ENCODE results near the gene KRTAP10-8. TPM values are rescaled to one million over a fixed set of nuclear protein-coding genes. Genes with fewer than 3 reads are reported as not detected.

Gene KRTAP10-8
- total RNA-seq, 1 experiment from 2014 or later, result not detected

DNA sequence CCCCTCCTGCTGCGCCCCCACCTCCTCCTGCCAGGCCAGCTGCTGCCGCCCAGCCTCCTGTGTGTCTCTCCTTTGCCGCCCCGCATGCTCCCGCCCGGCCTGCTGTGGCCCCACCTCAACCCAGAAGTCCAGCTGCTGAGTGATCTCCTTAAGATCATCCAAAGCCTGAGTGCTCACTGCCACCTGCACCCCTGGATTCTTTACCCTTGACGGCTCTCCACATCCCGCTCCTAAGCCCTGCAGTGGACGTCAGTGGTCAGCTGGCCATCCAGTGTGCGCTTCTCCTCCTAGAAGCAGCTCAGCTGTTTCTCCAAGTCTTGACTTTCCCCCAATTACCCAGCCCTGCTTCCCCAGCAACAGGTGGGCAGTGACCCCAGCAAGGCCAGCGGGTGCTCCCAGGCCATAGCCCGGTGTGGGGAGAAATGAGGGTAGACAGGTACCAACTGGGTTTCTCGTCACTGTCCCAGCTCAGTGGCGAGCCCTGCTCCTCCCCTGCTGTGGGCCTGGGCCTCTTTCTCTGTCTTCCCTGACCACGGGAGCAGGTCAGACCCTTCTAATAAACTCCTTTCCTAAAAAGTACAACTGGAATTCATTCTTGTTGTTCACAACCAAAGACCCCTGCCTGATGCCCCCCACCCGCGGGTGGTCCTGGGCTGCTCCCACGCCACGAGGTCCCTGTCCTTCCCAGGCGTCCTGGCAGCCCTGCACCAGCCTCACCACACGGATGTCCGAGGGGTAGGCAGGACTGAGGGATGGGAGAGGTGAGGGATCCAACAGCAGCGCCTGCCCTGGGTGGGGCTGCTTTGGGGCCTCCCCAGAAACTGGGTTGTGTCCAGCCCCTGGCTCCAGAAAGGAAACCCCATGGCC lies 10.1 kb upstream of the KRTAP10-8 start (continued):
- TF ChIP-seq, protein P1, sequence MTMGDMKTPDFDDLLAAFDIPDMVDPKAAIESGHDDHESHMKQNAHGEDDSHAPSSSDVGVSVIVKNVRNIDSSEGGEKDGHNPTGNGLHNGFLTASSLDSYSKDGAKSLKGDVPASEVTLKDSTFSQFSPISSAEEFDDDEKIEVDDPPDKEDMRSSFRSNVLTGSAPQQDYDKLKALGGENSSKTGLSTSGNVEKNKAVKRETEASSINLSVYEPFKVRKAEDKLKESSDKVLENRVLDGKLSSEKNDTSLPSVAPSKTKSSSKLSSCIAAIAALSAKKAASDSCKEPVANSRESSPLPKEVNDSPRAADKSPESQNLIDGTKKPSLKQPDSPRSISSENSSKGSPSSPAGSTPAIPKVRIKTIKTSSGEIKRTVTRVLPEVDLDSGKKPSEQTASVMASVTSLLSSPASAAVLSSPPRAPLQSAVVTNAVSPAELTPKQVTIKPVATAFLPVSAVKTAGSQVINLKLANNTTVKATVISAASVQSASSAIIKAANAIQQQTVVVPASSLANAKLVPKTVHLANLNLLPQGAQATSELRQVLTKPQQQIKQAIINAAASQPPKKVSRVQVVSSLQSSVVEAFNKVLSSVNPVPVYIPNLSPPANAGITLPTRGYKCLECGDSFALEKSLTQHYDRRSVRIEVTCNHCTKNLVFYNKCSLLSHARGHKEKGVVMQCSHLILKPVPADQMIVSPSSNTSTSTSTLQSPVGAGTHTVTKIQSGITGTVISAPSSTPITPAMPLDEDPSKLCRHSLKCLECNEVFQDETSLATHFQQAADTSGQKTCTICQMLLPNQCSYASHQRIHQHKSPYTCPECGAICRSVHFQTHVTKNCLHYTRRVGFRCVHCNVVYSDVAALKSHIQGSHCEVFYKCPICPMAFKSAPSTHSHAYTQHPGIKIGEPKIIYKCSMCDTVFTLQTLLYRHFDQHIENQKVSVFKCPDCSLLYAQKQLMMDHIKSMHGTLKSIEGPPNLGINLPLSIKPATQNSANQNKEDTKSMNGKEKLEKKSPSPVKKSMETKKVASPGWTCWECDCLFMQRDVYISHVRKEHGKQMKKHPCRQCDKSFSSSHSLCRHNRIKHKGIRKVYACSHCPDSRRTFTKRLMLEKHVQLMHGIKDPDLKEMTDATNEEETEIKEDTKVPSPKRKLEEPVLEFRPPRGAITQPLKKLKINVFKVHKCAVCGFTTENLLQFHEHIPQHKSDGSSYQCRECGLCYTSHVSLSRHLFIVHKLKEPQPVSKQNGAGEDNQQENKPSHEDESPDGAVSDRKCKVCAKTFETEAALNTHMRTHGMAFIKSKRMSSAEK (CRISPR knock-in tag; IDR thresholded peaks at IDR 0.05; ENCODE audit: borderline replicate concordance), result no peak
- TF ChIP-seq FOXJ3 (CRISPR knock-in tag; IDR thresholded peaks at IDR 0.05; ENCODE audit: borderline replicate concordance) (no peak), ZNF396 (CRISPR knock-in tag; IDR thresholded peaks at IDR 0.05; ENCODE audit: borderline replicate concordance) (no peak), SOX15 (CRISPR knock-in tag; IDR thresholded peaks at IDR 0.05) (no peak), SMAD3 (CRISPR knock-in tag; IDR thresholded peaks at IDR 0.05; ENCODE audit: borderline replicate concordance) (no peak), JUN (CRISPR knock-in tag; IDR thresholded peaks at IDR 0.05) (no peak), NFATC4 (CRISPR knock-in tag; IDR thresholded peaks at IDR 0.05) (no peak), OVOL2 (CRISPR knock-in tag; IDR thresholded peaks at IDR 0.05; ENCODE audit: borderline replicate concordance) (no peak), ZNF263 (CRISPR knock-in tag; IDR thresholded peaks at IDR 0.05; ENCODE audit: low read depth) (no peak), ETV6 (CRISPR knock-in tag; IDR thresholded peaks at IDR 0.05) (no peak)
- TF ChIP-seq, protein P2, sequence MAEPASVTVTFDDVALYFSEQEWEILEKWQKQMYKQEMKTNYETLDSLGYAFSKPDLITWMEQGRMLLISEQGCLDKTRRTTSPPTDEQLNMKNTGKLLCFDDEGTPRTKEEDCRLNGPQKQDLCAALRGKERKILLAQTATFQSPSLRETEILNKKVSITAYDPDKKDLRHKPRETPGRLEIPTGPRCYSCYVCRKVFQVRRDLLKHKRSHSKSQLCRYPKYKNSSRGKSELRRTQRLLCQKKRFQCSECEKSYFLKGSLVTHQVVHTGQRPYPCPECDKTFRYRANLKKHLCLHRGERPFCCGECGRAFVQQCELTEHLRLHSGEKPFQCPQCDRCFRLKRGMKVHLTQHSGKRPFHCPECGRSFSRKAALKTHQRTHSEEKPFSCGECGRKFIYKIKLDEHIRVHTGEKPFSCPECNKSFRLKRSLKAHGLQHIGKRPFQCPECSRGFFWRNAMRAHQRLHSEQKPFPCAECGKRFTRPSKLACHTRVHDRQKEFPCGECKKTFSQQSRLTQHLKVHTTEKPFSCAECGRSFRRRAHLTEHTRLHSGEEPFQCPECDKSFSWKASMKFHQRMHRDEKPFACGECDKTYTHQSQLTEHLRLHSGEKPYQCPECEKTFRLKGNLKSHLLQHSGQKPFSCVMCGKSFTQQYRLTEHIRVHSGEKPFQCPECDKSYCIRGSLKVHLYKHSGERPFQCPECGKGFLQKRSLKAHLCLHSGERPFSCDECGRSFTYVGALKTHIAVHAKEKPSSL (CRISPR knock-in tag; conservative IDR thresholded peaks at IDR 0.05), result no peak
- TF ChIP-seq, protein P3, sequence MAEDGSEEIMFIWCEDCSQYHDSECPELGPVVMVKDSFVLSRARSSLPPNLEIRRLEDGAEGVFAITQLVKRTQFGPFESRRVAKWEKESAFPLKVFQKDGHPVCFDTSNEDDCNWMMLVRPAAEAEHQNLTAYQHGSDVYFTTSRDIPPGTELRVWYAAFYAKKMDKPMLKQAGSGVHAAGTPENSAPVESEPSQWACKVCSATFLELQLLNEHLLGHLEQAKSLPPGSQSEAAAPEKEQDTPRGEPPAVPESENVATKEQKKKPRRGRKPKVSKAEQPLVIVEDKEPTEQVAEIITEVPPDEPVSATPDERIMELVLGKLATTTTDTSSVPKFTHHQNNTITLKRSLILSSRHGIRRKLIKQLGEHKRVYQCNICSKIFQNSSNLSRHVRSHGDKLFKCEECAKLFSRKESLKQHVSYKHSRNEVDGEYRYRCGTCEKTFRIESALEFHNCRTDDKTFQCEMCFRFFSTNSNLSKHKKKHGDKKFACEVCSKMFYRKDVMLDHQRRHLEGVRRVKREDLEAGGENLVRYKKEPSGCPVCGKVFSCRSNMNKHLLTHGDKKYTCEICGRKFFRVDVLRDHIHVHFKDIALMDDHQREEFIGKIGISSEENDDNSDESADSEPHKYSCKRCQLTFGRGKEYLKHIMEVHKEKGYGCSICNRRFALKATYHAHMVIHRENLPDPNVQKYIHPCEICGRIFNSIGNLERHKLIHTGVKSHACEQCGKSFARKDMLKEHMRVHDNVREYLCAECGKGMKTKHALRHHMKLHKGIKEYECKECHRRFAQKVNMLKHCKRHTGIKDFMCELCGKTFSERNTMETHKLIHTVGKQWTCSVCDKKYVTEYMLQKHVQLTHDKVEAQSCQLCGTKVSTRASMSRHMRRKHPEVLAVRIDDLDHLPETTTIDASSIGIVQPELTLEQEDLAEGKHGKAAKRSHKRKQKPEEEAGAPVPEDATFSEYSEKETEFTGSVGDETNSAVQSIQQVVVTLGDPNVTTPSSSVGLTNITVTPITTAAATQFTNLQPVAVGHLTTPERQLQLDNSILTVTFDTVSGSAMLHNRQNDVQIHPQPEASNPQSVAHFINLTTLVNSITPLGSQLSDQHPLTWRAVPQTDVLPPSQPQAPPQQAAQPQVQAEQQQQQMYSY (CRISPR knock-in tag; IDR thresholded peaks at IDR 0.05), result no peak
- TF ChIP-seq, protein P4, sequence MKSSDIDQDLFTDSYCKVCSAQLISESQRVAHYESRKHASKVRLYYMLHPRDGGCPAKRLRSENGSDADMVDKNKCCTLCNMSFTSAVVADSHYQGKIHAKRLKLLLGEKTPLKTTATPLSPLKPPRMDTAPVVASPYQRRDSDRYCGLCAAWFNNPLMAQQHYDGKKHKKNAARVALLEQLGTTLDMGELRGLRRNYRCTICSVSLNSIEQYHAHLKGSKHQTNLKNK (CRISPR knock-in tag; IDR thresholded peaks at IDR 0.05), result no peak

DNA sequence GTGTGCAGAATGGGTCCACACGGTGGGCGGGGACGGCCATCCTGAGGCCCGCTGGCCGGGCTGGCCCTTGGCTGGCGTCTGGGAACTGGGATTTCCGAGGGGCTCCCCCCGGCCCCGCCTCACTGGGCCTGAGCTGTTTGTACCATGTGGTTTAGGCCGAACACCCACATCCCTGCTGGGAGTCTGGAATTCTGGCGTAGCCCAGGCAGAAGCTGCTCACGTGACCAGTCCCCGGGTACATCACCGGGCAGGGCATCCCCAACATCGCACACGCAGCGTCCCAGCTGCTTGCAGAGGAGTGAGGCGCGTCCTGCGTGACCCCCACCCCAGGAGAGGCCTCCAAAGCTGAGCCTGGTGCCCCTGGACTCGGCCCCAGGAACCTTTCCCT lies 9.4 kb upstream of the KRTAP10-8 start:
- Mint-ChIP-seq H3K4me1 (peaks cover 28% of the 10 kb centered on the region), H3K36me3 (no peaks in the 10 kb centered on the region; the same call in 1 of the 2 replicates), H3K9me3 (peaks cover 25% of the 10 kb centered on the region), H3K4me3 (no peak overlapping the region), H3K27me3 (ENCODE audit: low read depth) (no peaks in the 10 kb centered on the region; the same call in 1 of the 2 replicates), H3K27ac (no peak overlapping the region)
- no peak for TF ChIP-seq NFYB (CRISPR knock-in tag; conservative IDR thresholded peaks at IDR 0.05; ENCODE audit: low read depth)
- TF ChIP-seq, protein P5, sequence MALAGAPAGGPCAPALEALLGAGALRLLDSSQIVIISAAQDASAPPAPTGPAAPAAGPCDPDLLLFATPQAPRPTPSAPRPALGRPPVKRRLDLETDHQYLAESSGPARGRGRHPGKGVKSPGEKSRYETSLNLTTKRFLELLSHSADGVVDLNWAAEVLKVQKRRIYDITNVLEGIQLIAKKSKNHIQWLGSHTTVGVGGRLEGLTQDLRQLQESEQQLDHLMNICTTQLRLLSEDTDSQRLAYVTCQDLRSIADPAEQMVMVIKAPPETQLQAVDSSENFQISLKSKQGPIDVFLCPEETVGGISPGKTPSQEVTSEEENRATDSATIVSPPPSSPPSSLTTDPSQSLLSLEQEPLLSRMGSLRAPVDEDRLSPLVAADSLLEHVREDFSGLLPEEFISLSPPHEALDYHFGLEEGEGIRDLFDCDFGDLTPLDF (CRISPR knock-in tag; IDR thresholded peaks at IDR 0.05), result no peak
- no peak for TF ChIP-seq ZNF219 (CRISPR knock-in tag; IDR thresholded peaks at IDR 0.05; ENCODE audit: borderline replicate concordance)
- TF ChIP-seq, protein P6, sequence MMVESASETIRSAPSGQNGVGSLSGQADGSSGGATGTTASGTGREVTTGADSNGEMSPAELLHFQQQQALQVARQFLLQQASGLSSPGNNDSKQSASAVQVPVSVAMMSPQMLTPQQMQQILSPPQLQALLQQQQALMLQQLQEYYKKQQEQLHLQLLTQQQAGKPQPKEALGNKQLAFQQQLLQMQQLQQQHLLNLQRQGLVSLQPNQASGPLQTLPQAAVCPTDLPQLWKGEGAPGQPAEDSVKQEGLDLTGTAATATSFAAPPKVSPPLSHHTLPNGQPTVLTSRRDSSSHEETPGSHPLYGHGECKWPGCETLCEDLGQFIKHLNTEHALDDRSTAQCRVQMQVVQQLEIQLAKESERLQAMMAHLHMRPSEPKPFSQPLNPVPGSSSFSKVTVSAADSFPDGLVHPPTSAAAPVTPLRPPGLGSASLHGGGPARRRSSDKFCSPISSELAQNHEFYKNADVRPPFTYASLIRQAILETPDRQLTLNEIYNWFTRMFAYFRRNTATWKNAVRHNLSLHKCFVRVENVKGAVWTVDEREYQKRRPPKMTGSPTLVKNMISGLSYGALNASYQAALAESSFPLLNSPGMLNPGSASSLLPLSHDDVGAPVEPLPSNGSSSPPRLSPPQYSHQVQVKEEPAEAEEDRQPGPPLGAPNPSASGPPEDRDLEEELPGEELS (CRISPR knock-in tag; IDR thresholded peaks at IDR 0.05), result no peak
- TF ChIP-seq, protein P7, sequence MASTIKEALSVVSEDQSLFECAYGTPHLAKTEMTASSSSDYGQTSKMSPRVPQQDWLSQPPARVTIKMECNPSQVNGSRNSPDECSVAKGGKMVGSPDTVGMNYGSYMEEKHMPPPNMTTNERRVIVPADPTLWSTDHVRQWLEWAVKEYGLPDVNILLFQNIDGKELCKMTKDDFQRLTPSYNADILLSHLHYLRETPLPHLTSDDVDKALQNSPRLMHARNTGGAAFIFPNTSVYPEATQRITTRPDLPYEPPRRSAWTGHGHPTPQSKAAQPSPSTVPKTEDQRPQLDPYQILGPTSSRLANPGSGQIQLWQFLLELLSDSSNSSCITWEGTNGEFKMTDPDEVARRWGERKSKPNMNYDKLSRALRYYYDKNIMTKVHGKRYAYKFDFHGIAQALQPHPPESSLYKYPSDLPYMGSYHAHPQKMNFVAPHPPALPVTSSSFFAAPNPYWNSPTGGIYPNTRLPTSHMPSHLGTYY (CRISPR knock-in tag; IDR thresholded peaks at IDR 0.05), result no peak
- no peak for TF ChIP-seq NR3C1 (CRISPR knock-in tag; conservative IDR thresholded peaks at IDR 0.05; ENCODE audit: low read depth)
- no peak for TF ChIP-seq NR2C2 (CRISPR knock-in tag; IDR thresholded peaks at IDR 0.05)
- no peak for TF ChIP-seq ETV6 (CRISPR knock-in tag; IDR thresholded peaks at IDR 0.05)
- no peak for TF ChIP-seq RORB (CRISPR knock-in tag; IDR thresholded peaks at IDR 0.05)
- ATAC-seq (no peak), DNase-seq (ENCODE audit: low spot score) (no peak)
- CTCF ChIA-PET, result interaction anchor here (0.9 kb wide), 1 partner anchor 92 kb away, joined by 3 read pairs; no protein-coding TSS in a partner anchor
- POLR2A ChIA-PET, result no interaction called here
